SH-SY5Y (cell line): ENCODE results near the gene VGLL2.

Source experiments
- GATA2 ChIP-seq: IDR thresholded peaks from 2 replicates; pipeline ENCODE4 v1.6.1; 2011; ENCODE audit warnings: mild to moderate bottlenecking, low read depth, low read length
- GATA3 ChIP-seq: IDR thresholded peaks from 2 replicates; pipeline ENCODE4 v1.6.1; 2011; ENCODE audit warnings: low read depth, mild to moderate bottlenecking, low read length, moderate library complexity

VGLL2 gene, protein sequence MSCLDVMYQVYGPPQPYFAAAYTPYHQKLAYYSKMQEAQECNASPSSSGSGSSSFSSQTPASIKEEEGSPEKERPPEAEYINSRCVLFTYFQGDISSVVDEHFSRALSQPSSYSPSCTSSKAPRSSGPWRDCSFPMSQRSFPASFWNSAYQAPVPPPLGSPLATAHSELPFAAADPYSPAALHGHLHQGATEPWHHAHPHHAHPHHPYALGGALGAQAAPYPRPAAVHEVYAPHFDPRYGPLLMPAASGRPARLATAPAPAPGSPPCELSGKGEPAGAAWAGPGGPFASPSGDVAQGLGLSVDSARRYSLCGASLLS

GRCh38 chr6:117265410-117266256, at the start of gene VGLL2:
TSS of gene VGLL2 (plus strand) at chr6:117265558. CDS start at chr6:117265764, 206 bp downstream.
- TF ChIP-seq GATA2, result no peak
- no peak for TF ChIP-seq GATA3

DNA sequence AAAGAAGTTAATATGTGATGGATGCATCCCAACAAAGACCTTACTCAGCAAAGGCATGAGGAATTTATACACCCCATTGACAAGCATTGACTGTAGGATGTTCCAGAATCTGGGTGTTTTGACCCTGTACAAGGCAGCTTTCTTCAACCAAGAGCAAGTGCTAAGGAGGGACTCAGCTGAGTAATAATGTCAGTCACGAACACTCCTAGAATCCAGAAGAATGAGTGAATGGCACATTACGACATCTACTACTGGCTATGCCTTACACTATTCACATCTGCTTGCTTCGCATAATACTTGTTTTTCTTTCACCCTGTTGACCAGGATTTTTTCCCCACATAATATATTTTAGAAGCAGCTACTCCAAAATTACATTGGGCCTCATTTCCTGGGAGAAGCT, 42.5 kb upstream of the VGLL2 start:
- TF ChIP-seq GATA2, result no peak
- no peak for TF ChIP-seq GATA3

DNA sequence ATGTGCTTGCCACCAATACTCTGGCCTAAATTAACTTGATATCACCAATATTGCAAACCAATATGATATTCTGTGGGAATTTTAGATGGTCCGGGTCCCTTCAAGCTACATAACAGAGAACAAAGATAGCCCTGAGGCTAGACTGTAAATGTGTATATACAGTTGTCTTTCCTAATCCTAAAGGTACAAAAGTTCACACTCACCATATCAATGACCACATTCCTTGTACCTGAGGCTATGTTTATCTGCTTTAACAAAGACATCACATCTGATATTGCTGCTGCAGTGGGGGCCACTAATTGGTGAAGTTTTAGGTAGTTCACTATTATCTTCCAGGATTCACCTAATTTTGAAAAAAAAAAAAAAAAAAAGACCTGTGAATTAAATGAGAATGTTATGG, 38.6 kb upstream of the VGLL2 start:
- TF ChIP-seq GATA2 (no peak), GATA3 (no peak)

DNA sequence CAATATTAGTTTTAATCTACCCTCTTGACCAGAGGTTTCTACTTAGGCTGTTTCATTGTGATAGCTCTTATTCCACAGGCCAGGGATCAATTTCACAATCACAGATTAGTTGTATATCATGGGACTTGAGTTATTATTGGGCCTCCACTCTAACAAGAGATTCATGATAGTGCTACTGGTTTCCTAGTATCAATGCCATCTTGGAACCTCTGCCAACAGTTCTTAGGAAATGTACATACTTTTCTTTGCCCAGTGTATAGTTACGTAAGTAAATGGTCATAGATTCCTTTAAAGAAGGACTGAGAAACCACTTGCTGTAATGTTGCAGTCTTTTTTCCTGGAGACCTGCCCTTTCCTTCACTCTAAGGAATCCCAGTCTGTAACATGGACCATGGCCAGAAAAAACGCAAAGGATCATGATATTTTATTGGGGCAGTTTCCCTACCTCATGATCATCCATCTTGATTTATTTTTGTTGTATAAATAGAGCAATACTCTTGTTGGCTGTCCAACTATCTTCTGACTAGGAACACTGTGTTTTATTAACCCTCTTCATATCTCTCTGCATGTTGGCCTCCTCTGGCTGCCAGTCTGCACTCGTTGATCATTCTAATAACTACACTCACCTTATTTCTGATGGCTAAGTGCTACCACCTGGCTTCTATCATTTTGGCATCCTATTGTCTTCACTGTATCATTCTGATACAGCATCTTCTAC, 38.0 kb upstream of the VGLL2 start:
- no peak for TF ChIP-seq GATA2
- no peak for TF ChIP-seq GATA3

DNA sequence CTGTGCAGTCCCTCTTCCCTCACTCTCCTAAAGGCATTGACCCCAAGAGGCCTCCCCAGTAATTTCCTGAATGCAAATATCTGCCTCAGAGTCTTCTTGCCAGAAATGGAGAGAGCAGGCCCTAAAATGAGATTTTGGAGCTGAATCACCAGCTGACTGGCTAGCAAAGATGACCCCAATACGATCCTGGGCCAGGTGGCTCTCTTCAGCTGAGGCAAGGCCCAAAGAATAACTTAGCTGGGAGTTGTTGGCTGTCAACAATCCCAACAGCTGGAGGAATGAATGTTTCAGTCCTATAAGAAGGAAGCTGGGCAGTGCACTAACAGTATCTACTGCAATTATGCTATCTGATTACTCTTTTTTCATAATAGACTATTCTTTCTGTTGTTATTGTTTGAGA, 37.2 kb upstream of the VGLL2 start:
- TF ChIP-seq GATA3 (no peak), GATA2 (no peak)

DNA sequence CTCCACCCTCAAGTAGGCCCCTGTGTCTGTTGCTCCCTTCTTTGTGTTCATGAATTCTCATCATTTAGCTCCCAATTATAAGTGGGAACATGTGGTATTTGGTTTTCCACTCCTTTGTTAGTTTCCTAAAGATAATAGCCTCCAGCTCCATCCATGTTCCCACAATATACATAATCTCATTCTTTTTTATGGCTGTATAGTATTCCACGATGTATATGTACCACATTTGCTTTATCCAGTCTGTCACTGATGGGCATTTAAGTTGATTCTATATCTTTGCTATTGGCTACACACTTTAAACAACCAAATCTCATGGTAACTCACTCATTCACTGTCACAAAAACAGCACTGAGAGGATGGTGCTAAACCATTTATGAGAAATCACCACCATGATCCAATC, 35.5 kb upstream of the VGLL2 start:
- TF ChIP-seq GATA3 (no peak), GATA2 (no peak)

GRCh38 chr6:117231466-117231865, 33.9 kb upstream of the VGLL2 start:
- TF ChIP-seq GATA2, result no peak
- no peak for TF ChIP-seq GATA3

GRCh38 chr6:117232196-117232595, 33.2 kb upstream of the VGLL2 start:
- TF ChIP-seq GATA3 (no peak), GATA2 (no peak)

DNA sequence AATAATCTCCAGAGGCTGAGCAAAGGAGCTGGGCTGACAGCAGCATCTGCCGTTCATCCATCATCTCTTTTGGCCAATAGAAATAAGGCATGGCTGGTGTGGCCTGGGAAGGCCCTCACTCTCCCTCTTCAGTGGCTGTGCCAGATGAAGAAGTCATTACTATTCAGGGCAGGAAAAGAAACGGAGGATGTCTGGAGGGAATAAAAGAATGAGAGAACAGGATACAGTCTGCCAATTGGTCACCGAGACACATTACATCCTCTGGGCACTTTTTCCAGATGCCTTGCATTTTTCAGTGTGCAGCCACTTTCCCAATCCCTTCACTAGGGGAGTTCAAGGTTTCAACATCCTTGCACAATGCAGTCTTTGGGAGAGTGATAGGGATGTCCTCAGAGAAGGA, 32.2 kb upstream of the VGLL2 start:
- no peak for TF ChIP-seq GATA2

DNA sequence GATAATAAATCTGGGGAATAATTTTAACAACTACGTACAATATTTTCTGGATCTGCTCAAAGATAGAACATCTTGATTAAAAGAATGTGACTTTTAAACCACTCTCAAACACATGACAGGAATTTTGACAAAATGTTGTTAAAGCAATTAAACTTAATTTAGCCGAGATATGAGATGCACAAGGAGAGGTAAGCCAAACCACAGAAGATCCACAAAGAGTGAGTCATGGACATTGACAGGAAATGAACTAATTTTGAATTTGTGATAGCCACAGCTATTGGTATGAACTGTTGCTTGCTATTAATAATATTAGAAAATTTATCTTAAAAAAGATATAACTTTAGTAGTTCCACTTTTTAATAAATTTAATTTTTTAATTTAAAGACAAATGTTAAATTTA, 27.8 kb upstream of the VGLL2 start:
- no peak for TF ChIP-seq GATA3
- no peak for TF ChIP-seq GATA2

GRCh38 chr6:117253785-117254184, 11.6 kb upstream of the VGLL2 start:
- TF ChIP-seq GATA3 (no peak), GATA2 (no peak)

GRCh38 chr6:117262799-117263198, 2.6 kb upstream of the VGLL2 start:
- no peak for TF ChIP-seq GATA2

GRCh38 chr6:117263353-117263927, 1.9 kb upstream of the VGLL2 start:
- no peak for TF ChIP-seq GATA3
- no peak for TF ChIP-seq GATA2

GRCh38 chr6:117264369-117264691, 1.0 kb upstream of the VGLL2 start:
- TF ChIP-seq GATA3 (no peak), GATA2 (no peak)

DNA sequence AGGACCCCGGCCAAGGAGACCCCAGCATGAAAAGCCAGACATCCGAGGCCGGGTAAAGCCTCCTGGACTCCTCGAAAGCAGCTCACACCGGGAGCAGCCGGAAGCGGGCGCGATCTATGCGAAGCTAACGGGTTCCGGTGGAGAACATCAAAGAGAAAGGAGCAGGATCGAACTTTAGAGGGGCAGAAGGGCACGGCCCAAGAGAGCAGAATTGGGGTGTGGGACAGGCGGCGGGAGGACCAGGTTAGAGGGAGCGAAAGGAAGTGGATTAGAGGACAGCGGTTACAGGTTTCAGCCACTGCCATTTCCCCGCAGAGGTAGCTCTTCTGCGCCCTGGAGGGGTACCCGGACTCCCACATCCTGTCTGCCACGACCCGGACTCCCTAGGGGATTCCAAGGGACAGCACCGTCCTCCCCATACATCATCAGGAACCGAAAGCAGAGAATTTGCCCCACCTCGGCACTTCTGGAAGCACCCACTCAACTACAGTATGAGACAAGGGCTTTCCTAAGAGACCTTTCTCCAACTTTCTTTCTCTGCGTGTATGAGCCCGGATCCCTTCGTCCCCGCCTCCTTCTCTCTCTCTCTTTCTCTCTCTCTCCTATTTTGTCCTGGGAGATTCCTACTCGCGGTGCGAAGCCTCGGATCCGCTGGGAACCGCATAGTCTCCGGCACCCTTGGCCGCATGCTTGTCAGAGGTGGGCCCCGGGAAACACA, 507 bp upstream of the VGLL2 start:
- no peak for TF ChIP-seq GATA2
- no peak for TF ChIP-seq GATA3
